Hepatocyte (in vitro differentiated cells): ENCODE data around the gene PRSS56. TPM values are rescaled to one million over a fixed set of nuclear protein-coding genes. Genes with fewer than 3 reads are reported as not detected.

Experiments
- DNase-seq: peaks from one replicate; pipeline ENCODE4 v3.0.0-alpha.2; 2016; ENCODE audit warnings: low spot score
- H2AFZ ChIP-seq: fragments of 200-600 bp; sonication (generic); 2 replicates; pipeline ENCODE4 v1.6.0; 2016; ENCODE audit warnings: antibody characterized with exemption, mild to moderate bottlenecking
- H3K27ac ChIP-seq: fragments of 200-600 bp; sonication (generic); 2 replicates; pipeline ENCODE4 v1.5.1; 2016; ENCODE audit warnings: mild to moderate bottlenecking
- H3K27me3 ChIP-seq: fragments of 200-600 bp; sonication (generic); 2 replicates; pipeline ENCODE4 v1.6.1; 2016
- H3K36me3 ChIP-seq: fragments of 200-600 bp; sonication (generic); replicated peaks from 2 replicates; pipeline ENCODE4 v1.5.1; 2016; ENCODE audit warnings: low read depth; ENCODE audit not compliant: insufficient read depth
- H3K4me1 ChIP-seq: fragments of 200-600 bp; sonication (generic); 2 replicates; pipeline ENCODE4 v1.5.1; 2016; ENCODE audit warnings: mild to moderate bottlenecking, moderate library complexity; ENCODE audit not compliant: insufficient read depth
- H3K4me2 ChIP-seq: fragments of 200-600 bp; sonication (generic); 2 replicates; pipeline ENCODE4 v1.6.0; 2016
- H3K4me3 ChIP-seq: fragments of 200-600 bp; sonication (generic); 2 replicates; pipeline ENCODE4 v1.5.1; 2016; ENCODE audit warnings: mild to moderate bottlenecking
- H3K79me2 ChIP-seq: fragments of 200-600 bp; sonication (generic); 2 replicates; pipeline ENCODE4 v1.6.0; 2017; ENCODE audit warnings: mild to moderate bottlenecking
- H3K9me2 ChIP-seq: fragments of 200-600 bp; sonication (generic); replicated peaks from 2 replicates; pipeline ENCODE4 v1.6.0; 2017; ENCODE audit warnings: mild to moderate bottlenecking; ENCODE audit not compliant: insufficient read depth
- H3K9me3 ChIP-seq: fragments of 200-600 bp; sonication (generic); 2 replicates; pipeline ENCODE4 v1.5.1; 2016; ENCODE audit warnings: low read depth, mild to moderate bottlenecking
- H4K20me1 ChIP-seq: fragments of 200-600 bp; sonication (generic); 2 replicates; pipeline ENCODE4 v1.6.0; 2016; ENCODE audit warnings: mild to moderate bottlenecking; ENCODE audit not compliant: insufficient read depth, poor library complexity, severe bottlenecking
- EZH2 ChIP-seq: fragments of 200-600 bp; sonication (generic); IDR thresholded peaks from 2 replicates; pipeline ENCODE4 v1.6.1; 2016; ENCODE audit warnings: antibody characterized with exemption, mild to moderate bottlenecking, borderline replicate concordance
- EZH2phosphoT487 ChIP-seq: fragments of 200-600 bp; sonication (generic); IDR thresholded peaks from one replicate; pipeline ENCODE4 v1.6.1; 2018; ENCODE audit warnings: antibody characterized with exemption, mild to moderate bottlenecking, low read depth, moderate library complexity; ENCODE audit not compliant: unreplicated experiment, severe bottlenecking
- WGBS: methylation state at CpG from one replicate; pipeline ENCODE4 v1.1.6; 2016; ENCODE audit warnings: low lambda C conversion rate; ENCODE audit errors: missing lambda C conversion rate; 5-methylcytosine and 5-hydroxymethylcytosine counted together
- polyA plus RNA-seq: library from polyadenylated mRNA; unstranded; fragments of >200 nt; fragmentation: Nextera tagmentation; extraction: Ambion mirVana; gene quantifications from 2 replicates; pipeline ENCODE4 v1.2.1, GENCODE V29; 2016
- total RNA-seq: library from RNA; depleted of rRNA; stranded (reverse); fragments of >200 nt; gene quantifications from 2 replicates; pipeline ENCODE4 v1.2.3, GENCODE V29; 2014
- TF ChIP-seq, protein P1 (sequence below): fragments of 200-600 bp; sonication (generic); IDR thresholded peaks from 2 replicates; pipeline ENCODE4 v1.5.1; 2016; ENCODE audit warnings: antibody characterized with exemption, mild to moderate bottlenecking; ENCODE audit not compliant: poor library complexity

The PRSS56 gene
- total and polyA plus RNA-seq, 2 experiments from 2014 or later: not detected

GRCh38 chr2:232488721-232489300 lies 31.4 kb upstream of the PRSS56 start:
- Histone ChIP-seq H3K4me1 (peaks cover 6% of the 10 kb centered on the region), H3K36me3 (no peaks in the 10 kb centered on the region), H3K4me3 (no peak overlapping the region), H4K20me1 (no peaks in the 10 kb centered on the region), H2AFZ (no peak overlapping the region), H3K79me2 (no peaks in the 10 kb centered on the region), H3K9me2 (no peaks in the 10 kb centered on the region), H3K27me3 (peaks cover 61% of the 10 kb centered on the region), H3K27ac (no peak overlapping the region), H3K4me2 (no peak overlapping the region), H3K9me3 (no peaks in the 10 kb centered on the region)
- no peak for DNase-seq
- TF ChIP-seq, protein P1, sequence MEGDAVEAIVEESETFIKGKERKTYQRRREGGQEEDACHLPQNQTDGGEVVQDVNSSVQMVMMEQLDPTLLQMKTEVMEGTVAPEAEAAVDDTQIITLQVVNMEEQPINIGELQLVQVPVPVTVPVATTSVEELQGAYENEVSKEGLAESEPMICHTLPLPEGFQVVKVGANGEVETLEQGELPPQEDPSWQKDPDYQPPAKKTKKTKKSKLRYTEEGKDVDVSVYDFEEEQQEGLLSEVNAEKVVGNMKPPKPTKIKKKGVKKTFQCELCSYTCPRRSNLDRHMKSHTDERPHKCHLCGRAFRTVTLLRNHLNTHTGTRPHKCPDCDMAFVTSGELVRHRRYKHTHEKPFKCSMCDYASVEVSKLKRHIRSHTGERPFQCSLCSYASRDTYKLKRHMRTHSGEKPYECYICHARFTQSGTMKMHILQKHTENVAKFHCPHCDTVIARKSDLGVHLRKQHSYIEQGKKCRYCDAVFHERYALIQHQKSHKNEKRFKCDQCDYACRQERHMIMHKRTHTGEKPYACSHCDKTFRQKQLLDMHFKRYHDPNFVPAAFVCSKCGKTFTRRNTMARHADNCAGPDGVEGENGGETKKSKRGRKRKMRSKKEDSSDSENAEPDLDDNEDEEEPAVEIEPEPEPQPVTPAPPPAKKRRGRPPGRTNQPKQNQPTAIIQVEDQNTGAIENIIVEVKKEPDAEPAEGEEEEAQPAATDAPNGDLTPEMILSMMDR: no peak
- TF ChIP-seq EZH2 (no peak), EZH2phosphoT487 (no peak)
- 83% methylated on average over 5 of the region's 5 CpGs for WGBS

DNA sequence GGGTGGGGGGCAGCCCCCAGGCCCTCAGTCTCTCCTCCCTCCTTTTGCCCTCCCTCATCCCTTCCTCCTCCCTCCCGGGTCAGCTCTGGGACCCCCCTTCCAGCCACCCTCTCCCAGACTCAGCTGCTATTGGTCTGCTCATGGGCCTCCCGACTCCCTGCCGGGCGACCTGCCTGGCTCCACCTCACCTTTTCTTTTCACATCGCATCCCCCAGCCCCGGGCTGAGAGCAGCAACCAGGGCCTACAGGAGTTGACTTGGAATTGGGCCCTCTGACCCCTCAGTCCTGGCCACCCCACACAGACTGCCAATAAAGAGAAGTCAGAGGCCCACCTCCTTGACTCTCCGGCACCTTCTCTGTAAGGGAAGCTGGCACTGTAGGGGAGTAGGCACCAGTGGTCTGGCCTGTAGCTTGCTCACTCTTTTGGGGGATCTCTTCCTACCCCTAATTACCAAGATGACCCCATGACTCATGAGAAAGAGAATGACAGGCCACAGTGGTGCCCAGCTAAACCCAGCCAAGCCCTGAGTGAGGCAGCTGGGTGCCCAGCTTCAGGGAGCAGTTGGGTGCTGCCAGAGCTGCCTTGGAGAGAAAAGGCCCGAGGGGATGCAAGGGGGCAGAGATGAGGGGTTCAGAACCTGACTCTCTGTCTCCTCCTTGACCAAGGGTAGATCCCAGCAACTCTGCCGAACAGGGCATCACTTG lies 30.5 kb upstream of the PRSS56 start:
- H3K36me3 ChIP-seq: no peaks in the 10 kb centered on the region
- no peaks in the 10 kb centered on the region for H3K79me2 ChIP-seq
- TF ChIP-seq, protein P1: no peak
- no peak for TF ChIP-seq EZH2phosphoT487
- TF ChIP-seq EZH2: no peak
- peaks cover 53% of the 10 kb centered on the region for H3K27me3 ChIP-seq
- H4K20me1 ChIP-seq: no peaks in the 10 kb centered on the region
- DNase-seq: no peak
- H3K4me1 ChIP-seq: peaks cover 6% of the 10 kb centered on the region
- H3K4me2 ChIP-seq: no peak overlapping the region
- H2AFZ ChIP-seq: no peak overlapping the region
- 63% methylated on average over 9 of the region's 9 CpGs for whole genome bisulfite sequencing
- H3K9me2 ChIP-seq: no peaks in the 10 kb centered on the region
- H3K27ac ChIP-seq: no peak overlapping the region
- H3K9me3 ChIP-seq: no peaks in the 10 kb centered on the region
- no peak overlapping the region for H3K4me3 ChIP-seq

DNA sequence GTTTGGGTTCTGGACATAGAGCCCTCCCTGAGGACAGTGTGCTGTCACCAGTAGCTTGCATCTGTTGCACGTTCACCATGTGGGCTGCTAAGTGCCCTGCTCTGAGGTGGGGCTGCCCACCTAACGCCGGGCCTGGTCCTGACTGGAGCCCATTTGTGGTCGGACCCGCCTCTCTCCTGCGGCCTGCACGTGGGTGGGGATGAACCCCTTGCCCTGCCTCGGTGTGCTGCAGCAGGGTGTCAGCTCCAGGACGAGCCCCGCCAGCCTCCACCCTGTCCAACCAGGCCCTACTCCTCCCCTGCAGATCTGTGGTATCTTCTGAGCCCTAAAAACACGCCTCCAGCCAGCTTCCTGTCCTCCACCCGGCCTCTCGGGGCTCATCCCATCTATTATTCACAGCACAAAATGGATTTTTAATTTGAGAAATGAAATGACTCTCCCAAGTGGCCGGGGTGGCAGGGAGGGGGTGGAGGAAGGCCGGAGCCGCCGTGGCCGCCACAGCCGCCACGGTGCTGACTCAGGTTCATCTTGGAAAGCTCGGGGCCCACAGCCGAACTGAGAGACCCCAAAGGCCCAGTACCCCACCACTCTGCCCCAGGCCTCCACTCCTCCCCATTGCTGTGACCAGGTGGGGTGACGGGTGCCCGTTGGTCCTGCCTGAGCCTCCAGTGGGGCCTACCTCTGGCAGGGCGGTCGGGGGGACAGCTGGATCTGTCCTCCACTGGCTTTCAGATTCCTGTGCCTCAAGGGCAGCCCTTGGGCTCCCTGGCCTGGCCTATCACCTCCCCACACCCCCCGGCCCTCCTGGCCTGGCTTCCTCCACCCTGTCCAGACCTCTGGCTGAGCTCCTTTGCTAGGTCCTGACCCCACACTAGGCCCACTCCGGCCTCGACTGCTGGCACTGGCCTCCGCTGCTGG lies 29.7 kb upstream of the PRSS56 start:
- Histone ChIP-seq H3K9me3 (no peaks in the 10 kb centered on the region), H3K4me2 (no peak overlapping the region), H3K9me2 (no peaks in the 10 kb centered on the region), H3K79me2 (no peaks in the 10 kb centered on the region), H3K36me3 (no peaks in the 10 kb centered on the region), H3K27ac (no peak overlapping the region), H3K4me1 (peaks cover 6% of the 10 kb centered on the region), H3K27me3 (peaks cover 44% of the 10 kb centered on the region), H4K20me1 (no peaks in the 10 kb centered on the region), H2AFZ (no peak overlapping the region), H3K4me3 (no peak overlapping the region)
- TF ChIP-seq, protein P1: no peak
- TF ChIP-seq EZH2phosphoT487 (no peak), EZH2 (no peak)
- DNase-seq: no peak
- WGBS: 91% methylated on average over 26 of the region's 30 CpGs
